ENCODE data around the gene TMEM212. TPM values are rescaled to one million over a fixed set of nuclear protein-coding genes. Genes with fewer than 3 reads are reported as not detected.
"Not testable (repeated sequence)": the region's sequence is repeated elsewhere in the genome, so short reads cannot be mapped to it uniquely, and the experiment has no call there.

Gene TMEM212
- total RNA-seq, 1 donor from 2014 or later: not detected

DNA sequence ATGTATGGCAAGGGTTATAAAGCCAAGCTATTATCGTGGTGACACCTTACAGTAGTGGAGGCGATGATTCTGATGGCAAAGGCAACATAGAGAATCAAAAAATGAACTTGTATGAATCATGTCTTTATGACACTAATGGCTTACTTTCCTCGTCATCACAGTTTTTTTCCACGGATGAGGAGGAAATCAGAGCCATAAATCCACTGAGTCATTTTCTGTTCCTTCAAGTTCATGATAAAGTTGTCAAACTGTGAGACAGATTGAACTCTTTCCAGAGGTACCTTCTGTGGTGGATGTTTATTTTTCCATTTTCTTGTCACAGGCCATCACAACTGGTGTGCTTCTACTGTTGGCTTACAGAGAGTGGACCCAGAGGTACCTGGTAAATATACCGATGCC lies 8.5 kb downstream of the TMEM212 start:
- Mint-ChIP-seq H3K4me3 (no peak overlapping the region), H3K27me3 (ENCODE audit: low read depth) (no peaks in the 10 kb centered on the region), H3K9me3 (peaks cover 20% of the 10 kb centered on the region), H3K36me3 (peaks cover 8% of the 10 kb centered on the region), H3K27ac (no peak overlapping the region), H3K4me1 (peaks cover 24% of the 10 kb centered on the region)
- no peak for DNase-seq (ENCODE audit: low spot score in 2 of 2, unreplicated experiment in 2 of 2)
- TF ChIP-seq, protein P1, sequence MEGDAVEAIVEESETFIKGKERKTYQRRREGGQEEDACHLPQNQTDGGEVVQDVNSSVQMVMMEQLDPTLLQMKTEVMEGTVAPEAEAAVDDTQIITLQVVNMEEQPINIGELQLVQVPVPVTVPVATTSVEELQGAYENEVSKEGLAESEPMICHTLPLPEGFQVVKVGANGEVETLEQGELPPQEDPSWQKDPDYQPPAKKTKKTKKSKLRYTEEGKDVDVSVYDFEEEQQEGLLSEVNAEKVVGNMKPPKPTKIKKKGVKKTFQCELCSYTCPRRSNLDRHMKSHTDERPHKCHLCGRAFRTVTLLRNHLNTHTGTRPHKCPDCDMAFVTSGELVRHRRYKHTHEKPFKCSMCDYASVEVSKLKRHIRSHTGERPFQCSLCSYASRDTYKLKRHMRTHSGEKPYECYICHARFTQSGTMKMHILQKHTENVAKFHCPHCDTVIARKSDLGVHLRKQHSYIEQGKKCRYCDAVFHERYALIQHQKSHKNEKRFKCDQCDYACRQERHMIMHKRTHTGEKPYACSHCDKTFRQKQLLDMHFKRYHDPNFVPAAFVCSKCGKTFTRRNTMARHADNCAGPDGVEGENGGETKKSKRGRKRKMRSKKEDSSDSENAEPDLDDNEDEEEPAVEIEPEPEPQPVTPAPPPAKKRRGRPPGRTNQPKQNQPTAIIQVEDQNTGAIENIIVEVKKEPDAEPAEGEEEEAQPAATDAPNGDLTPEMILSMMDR (IDR thresholded peaks at IDR 0.05; ENCODE audit: unreplicated experiment): no peak

DNA sequence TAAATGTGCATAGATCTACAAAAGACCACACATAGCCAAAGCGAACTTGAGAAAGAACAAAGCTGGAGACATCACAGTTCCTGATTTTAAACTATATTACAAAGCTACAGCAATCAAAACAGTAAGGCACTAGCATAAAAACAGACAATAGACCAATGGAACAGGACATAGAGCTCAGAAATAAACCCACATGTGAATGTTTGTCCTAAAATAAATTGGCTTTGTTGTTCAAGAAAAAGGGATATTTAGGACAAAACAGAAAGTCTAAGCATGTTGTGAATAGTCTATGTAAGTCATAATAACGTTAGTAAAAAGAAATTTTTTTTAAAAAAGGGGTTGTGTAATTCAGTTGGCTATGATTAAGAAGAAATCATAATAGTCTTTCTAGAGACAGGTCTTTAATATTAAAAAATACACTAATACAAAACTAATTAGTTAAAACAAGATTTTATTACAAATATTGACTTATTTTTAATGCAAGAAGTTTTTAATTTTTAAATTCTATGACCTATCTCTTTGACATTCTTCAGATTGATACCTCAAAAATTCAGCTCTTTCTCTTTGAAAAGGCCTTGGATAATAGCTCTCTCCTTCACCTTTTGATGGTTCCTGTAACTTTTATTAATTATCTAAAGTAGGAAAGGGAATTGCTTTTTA lies 11.6 kb downstream of the TMEM212 start:
- peaks cover 8% of the 10 kb centered on the region for H3K36me3 Mint-ChIP-seq
- H3K4me3 Mint-ChIP-seq: no peak overlapping the region
- H3K9me3 Mint-ChIP-seq: peaks cover 42% of the 10 kb centered on the region
- peaks cover 23% of the 10 kb centered on the region for H3K4me1 Mint-ChIP-seq
- H3K27ac Mint-ChIP-seq: no peak overlapping the region
- TF ChIP-seq, protein P1 (IDR thresholded peaks at IDR 0.05; ENCODE audit: unreplicated experiment): no peak
- DNase-seq (ENCODE audit: low spot score in 2 of 2, unreplicated experiment in 2 of 2): no peak
- H3K27me3 Mint-ChIP-seq (ENCODE audit: low read depth): no peaks in the 10 kb centered on the region

DNA sequence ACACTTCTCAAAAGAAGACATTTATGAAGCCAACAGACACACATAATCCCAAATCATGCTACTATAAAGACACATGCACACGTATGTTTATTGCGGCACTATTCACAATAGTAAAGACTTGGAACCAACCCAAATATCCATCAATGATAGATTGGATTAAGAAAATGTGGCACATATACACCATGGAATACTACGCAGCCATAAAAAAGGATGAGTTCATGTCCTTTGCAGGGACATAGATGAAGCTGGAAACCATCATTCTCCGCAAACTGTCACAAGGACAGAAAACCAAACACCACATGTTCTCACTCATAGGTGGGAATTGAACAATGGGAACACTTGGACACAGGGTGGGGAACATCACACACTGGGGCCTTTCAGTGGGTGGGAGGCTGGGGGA lies 15.6 kb downstream of the TMEM212 start:
- H3K4me3 Mint-ChIP-seq: not testable (repeated sequence)

DNA sequence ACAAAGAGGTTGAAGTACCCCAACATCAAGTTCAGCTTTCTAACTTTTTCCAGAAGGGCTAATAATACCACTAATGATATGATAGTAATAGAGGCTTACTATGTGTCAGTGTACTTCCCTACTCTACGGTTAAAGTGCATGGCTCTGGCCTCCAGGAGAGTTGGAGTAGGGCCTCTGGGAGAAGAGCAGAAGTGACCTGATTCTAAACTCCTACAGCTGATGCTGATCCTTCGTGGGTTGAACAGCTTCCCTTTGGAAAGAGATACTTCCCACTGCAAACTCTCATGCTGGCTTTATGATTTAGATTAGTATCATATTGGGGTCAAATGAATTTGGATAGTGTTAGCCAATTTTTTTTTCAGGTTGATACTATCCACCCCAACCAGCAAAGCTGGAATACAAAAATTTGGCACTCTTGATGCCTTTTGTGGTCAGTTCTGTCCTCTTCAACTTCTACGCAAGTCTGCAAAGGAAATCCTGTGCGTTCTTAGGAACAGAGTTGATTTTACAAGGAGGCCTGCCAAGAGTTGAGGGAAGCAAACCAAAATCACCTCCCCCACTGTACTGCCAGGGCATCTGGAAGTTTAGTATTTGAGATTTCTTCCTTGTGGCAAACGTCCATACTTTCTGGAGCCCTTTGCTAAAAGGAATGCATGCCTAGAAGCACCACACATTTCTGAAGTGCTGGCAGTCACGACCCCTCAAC lies 17.8 kb downstream of the TMEM212 start:
- Mint-ChIP-seq H3K4me3 (no peak overlapping the region), H3K27ac (peak overlapping the region; percentile 63), H3K27me3 (ENCODE audit: low read depth) (no peaks in the 10 kb centered on the region), H3K4me1 (peaks cover 16% of the 10 kb centered on the region), H3K9me3 (peaks cover 21% of the 10 kb centered on the region), H3K36me3 (no peaks in the 10 kb centered on the region)
- TF ChIP-seq, protein P1 (IDR thresholded peaks at IDR 0.05; ENCODE audit: unreplicated experiment): no peak
- DNase-seq (ENCODE audit: low spot score in 2 of 2, unreplicated experiment in 2 of 2): no peak

More for the DNA sequence above, 15.6 kb downstream of the TMEM212 start:
- H3K27me3 Mint-ChIP-seq (ENCODE audit: low read depth); H3K27ac Mint-ChIP-seq; H3K36me3 Mint-ChIP-seq; DNase-seq (ENCODE audit: low spot score in 2 of 2, unreplicated experiment in 2 of 2): not testable (repeated sequence)
- Mint-ChIP-seq H3K9me3 (peaks cover 31% of the 10 kb centered on the region), H3K4me1 (peaks cover 16% of the 10 kb centered on the region)

DNA sequence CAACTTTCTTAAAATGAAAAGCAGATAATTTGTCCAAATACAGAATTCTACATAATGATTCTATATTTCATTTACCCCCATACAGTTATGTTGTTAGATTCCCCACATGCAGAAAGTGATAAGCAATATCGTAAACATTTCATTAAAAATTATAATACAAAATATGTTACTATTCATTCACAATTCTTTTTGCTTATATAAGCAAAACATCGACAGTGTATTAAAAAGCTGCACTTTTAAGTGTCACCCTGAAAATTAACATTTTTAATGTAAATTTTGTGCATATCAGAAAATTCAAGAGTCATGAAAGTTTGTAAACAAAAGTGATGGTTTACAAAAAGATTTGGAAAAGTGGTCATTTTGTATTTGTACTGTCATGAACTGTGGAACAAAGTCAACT lies 19.2 kb downstream of the TMEM212 start:
- Mint-ChIP-seq H3K9me3 (peaks cover 18% of the 10 kb centered on the region), H3K36me3 (no peaks in the 10 kb centered on the region), H3K4me1 (peaks cover 16% of the 10 kb centered on the region), H3K27me3 (ENCODE audit: low read depth) (no peaks in the 10 kb centered on the region), H3K4me3 (no peak overlapping the region), H3K27ac (no peak overlapping the region)
- no peak for DNase-seq (ENCODE audit: low spot score in 2 of 2, unreplicated experiment in 2 of 2)
- TF ChIP-seq, protein P1 (IDR thresholded peaks at IDR 0.05; ENCODE audit: unreplicated experiment): no peak

DNA sequence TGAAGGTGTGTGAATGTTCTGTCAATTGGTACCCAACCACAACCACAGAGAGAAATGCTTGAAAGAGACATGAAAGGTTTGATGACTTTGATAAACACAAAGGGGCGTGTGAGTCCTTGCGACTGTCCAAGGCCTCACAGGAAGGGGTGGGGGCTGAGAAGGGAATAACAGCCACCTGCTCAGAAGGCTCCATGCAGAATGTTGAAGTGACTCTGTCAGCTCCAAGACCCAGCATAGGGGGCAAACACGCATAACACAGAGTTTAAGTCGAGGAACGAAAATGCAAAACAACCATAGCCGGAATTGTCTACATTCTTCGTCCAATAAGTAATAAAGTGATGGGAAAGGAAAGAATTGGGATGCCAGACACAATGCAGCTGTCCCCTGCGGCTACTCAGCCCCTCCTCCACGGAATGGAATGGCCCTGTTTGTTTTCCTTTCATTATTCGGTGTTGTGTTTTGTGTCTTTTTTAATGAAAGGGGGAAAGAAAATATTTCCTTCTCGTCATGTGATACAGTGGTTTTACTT lies 19.9 kb downstream of the TMEM212 start:
- TF ChIP-seq, protein P1 (IDR thresholded peaks at IDR 0.05; ENCODE audit: unreplicated experiment): no peak
- DNase-seq (ENCODE audit: low spot score in 2 of 2, unreplicated experiment in 2 of 2): no peak
- Mint-ChIP-seq H3K36me3 (no peaks in the 10 kb centered on the region), H3K27ac (peak overlapping the region; percentile 60), H3K9me3 (peaks cover 12% of the 10 kb centered on the region), H3K4me1 (peaks cover 16% of the 10 kb centered on the region), H3K4me3 (peak overlapping the region; percentile 13), H3K27me3 (ENCODE audit: low read depth) (no peaks in the 10 kb centered on the region)

All from mesothelial cell of epicardium (in vitro differentiated cells).